ENCODE measurements around the gene EEF1E1.

DNA sequence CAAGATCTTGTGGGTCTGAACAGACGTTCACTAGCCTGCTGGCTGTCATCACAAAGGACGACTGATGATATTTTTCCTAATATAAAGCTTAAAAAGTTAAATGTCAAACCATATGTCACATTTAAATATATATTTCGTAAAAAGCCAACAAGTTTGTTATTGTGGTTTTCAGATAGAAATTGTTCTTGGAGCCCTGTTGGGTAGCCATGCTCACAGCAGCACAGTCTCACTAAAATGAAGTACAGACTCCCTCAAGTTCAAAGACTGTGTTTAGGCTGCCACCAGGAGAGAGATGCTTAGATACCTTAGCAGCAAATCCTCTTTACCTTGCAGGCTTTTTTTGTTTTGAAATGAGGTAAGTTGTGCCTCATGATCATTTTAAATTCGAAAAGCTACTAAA is 17.8 kb downstream of the EEF1E1 start:
- TF ChIP-seq EZH2phosphoT487 (IDR thresholded peaks at IDR 0.05; ENCODE audit: insufficient read depth, low read depth) (no peak), EZH2 (IDR thresholded peaks at IDR 0.05; ENCODE audit: insufficient read depth, poor library complexity, severe bottlenecking) (no peak)

All from GM23248 (cell line).